Measurements from ENCODE around the gene CELF4.
"Not testable (repeated sequence)": the region's sequence is repeated elsewhere in the genome, so short reads cannot be mapped to it uniquely, and the experiment has no call there.

Gene CELF4

GRCh38 chr18:37473195-37473840, 92.3 kb downstream of the CELF4 start:
- H3K4me3 ChIP-seq (ENCODE audit: low read depth, low read length), result no peak overlapping the region

DNA sequence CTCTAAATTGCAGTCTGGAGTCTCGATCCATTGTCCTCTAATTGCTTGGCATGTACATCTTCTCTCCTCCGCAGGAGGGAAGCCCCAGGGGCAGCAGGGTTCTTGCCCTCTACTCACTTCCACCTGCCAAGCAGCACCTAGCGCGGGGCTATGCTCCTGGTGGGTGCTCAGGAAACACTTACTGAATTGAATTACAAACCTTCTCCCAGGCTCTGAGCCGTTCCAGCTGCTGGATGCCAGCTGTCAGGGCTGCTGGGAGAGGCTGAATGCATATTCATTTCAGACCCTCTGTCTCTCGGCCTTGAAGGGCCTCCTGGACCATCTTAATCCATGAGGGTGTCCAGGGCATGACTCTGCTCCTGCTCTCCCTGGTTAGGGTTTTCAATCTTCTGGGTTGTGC, 94.0 kb downstream of the CELF4 start:
- no peak overlapping the region for H3K4me3 ChIP-seq (ENCODE audit: low read depth, low read length)

- H3K4me3 ChIP-seq (ENCODE audit: low read depth, low read length), result no peak overlapping the region
Observed at GRCh38 chr18:37470986-37471385, 94.6 kb downstream of the CELF4 start.

GRCh38 chr18:37467002-37467662, 98.5 kb downstream of the CELF4 start:
- H3K4me3 ChIP-seq (ENCODE audit: low read depth, low read length), result no peak overlapping the region

GRCh38 chr18:37465958-37466357, 99.6 kb downstream of the CELF4 start:
- H3K4me3 ChIP-seq (ENCODE audit: low read depth, low read length), result no peak overlapping the region

DNA sequence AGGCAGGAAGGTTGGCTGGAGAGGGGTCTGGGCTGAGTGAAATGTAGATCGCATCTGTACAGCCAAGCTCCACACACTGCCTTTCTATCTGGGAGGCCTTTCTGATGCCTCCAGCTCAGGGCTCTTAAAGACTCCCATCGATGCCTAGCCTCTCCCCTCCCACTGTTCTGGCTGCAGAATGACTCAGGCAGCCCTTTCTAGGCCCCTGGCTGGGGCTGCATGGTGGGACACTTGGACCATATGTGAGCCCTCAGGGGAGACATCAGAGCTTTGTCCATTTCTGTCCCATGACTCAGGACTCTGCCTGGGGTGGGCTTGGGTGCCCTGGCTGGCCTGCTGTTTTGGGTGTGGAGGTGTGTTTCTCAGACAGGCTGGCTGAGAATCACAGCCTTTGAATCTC, 101.3 kb downstream of the CELF4 start:
- no peak overlapping the region for H3K4me3 ChIP-seq (ENCODE audit: low read depth, low read length)

GRCh38 chr18:37461329-37461728, 104.3 kb downstream of the CELF4 start:
- H3K4me3 ChIP-seq (ENCODE audit: low read depth, low read length), result not testable (repeated sequence)

GRCh38 chr18:37460604-37461003, 105.0 kb downstream of the CELF4 start:
- no peak overlapping the region for H3K4me3 ChIP-seq (ENCODE audit: low read depth, low read length)

GRCh38 chr18:37458697-37459096, 106.9 kb downstream of the CELF4 start:
- no peak overlapping the region for H3K4me3 ChIP-seq (ENCODE audit: low read depth, low read length)

- H3K4me3 ChIP-seq (ENCODE audit: low read depth, low read length), result no peak overlapping the region
Observed at GRCh38 chr18:37457753-37458152, 107.8 kb downstream of the CELF4 start.

DNA sequence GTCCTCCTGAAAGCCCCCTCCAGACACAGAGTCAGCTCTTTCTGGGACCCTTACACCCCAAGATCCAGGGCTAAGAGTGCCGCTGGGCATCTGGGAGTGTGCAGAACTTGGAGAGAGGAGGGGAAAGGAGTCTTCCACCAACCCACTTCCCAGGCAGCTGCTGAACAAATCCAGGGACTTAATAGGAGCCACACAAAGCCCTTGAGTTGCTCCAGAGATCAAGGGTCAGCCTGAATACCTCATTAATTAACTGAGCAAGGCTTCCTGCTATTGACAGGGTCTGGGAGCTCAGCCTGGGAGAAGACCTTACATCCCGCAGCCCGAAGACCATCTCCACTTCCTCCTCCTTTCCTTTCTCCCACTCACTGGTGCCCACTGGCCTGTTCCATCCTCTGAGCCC, 108.3 kb downstream of the CELF4 start:
- H3K4me3 ChIP-seq (ENCODE audit: low read depth, low read length), result no peak overlapping the region

GRCh38 chr18:37456873-37457272, 108.7 kb downstream of the CELF4 start:
- H3K4me3 ChIP-seq (ENCODE audit: low read depth, low read length), result no peak overlapping the region

GRCh38 chr18:37456395-37456794, 109.2 kb downstream of the CELF4 start:
- no peak overlapping the region for H3K4me3 ChIP-seq (ENCODE audit: low read depth, low read length)

DNA sequence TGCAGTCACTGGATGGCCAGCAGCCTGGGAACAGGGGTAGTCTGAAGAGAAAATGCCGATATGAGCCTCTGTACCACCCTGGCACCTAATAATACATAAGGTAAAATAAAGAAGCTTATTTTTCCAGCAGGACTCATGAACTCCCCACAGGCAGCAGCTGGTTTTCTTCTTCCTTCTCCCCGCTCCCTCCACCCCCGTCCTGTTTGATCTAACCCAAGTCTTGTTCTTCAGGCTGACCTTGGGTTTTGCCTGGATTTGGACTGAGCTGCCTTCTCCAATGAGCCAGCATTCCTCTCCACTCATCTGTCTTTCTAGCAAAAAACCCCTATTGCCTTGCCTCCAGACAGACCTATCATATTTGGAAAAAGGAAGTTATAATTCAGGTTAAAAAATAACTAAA, 111.8 kb downstream of the CELF4 start:
- no peak overlapping the region for H3K4me3 ChIP-seq (ENCODE audit: low read depth, low read length)

- no peak overlapping the region for H3K4me3 ChIP-seq (ENCODE audit: low read depth, low read length)
Observed at GRCh38 chr18:37452682-37453385, 112.8 kb downstream of the CELF4 start.

DNA sequence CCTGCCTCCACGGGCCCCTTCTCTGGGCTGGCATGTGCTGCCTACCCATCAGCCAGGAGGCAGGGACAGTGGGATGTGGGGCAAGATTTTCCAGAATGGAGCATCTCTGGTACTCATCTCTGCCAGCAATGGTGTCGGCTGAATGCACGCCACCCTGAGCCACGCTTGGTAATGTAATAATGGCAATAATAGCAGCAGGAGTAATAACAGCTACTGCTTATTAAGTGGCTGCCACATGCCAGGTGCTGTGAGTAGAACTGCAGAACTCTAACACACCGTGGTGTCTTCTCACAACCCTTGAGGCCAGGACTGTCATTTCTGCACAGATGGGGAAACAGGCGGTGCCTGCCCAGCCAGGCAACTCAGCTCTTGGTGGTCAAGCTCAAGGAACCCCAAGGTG, 113.6 kb downstream of the CELF4 start:
- H3K4me3 ChIP-seq (ENCODE audit: low read depth, low read length), result no peak overlapping the region

- H3K4me3 ChIP-seq (ENCODE audit: low read depth, low read length), result no peak overlapping the region
Observed at GRCh38 chr18:37451239-37451825, 114.3 kb downstream of the CELF4 start.

GRCh38 chr18:37450434-37451132, 115.0 kb downstream of the CELF4 start:
- H3K4me3 ChIP-seq (ENCODE audit: low read depth, low read length), result no peak overlapping the region

DNA sequence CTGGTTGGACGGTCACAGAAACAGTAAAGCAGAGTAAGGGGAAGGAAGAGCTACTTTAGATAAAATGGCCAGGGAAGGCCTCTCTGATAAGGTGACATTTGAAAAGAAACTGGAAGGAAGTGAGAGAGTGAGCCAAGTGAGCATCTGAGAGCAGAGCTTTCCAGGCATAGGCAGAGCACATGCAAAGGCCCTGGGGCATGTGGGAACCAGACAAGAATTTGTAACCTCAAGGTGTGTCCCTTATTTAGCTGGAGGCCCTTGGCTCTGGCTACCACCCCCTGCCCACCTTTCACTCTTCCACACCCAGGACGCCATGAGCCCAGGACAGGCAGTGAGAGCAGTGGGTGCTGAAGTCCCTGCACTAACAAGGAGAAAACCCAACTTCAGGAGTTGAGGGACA, 116.0 kb downstream of the CELF4 start:
- H3K4me3 ChIP-seq (ENCODE audit: low read depth, low read length), result no peak overlapping the region

DNA sequence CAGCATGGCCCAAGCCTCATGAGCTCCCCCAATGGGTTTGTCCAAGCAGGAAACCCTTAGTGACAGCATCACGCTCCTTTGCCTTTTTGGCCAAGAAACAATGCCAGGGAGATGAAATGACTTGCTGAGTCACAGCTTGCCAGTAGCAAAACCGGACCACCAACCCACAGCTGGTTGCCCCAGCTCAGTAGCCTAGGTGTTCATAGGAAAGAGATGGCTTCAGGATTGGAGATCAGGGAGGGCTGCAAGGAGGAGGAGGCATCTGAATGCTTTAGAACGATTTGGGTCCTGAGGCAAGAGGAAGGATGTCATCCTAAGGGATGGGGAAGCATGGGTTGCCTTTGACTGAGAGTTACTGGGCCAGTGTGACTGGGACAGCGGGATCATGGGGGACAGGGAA, 116.7 kb downstream of the CELF4 start:
- H3K4me3 ChIP-seq (ENCODE audit: low read depth, low read length), result no peak overlapping the region

All from iPS-11a (cell line).